ENCODE results near the gene MELTF. TPM values are rescaled to one million over a fixed set of nuclear protein-coding genes. Genes with fewer than 3 reads are reported as not detected.

Gene MELTF
- total RNA-seq, 1 donor, result 11.8 TPM

- DNase-seq (ENCODE audit: low read depth in 2 of 3, low spot score in 2 of 3), result no peak
These were observed 17.7 kb downstream of the MELTF start for GRCh38 chr3:197011780-197012539.

- no peak for DNase-seq (ENCODE audit: low read depth in 2 of 3, low spot score in 2 of 3)
These were observed 18.9 kb downstream of the MELTF start for GRCh38 chr3:197010556-197011351.

GRCh38 chr3:197009532-197010019 lies 20.0 kb downstream of the MELTF start:
- no peak for DNase-seq (ENCODE audit: low read depth in 2 of 3, low spot score in 2 of 3)

- DNase-seq (ENCODE audit: low read depth in 2 of 3, low spot score in 2 of 3), result no peak
These were observed 21.0 kb downstream of the MELTF start for GRCh38 chr3:197008436-197009209.

GRCh38 chr3:197007953-197008352 lies 21.7 kb downstream of the MELTF start:
- no peak for DNase-seq (ENCODE audit: low read depth in 2 of 3, low spot score in 2 of 3)

GRCh38 chr3:197007296-197007940 lies 22.2 kb downstream of the MELTF start:
- DNase-seq (ENCODE audit: low read depth in 2 of 3, low spot score in 2 of 3), result no peak

GRCh38 chr3:197006860-197007259 lies 22.8 kb downstream of the MELTF start:
- DNase-seq (ENCODE audit: low read depth in 2 of 3, low spot score in 2 of 3), result no peak

- no peak for DNase-seq (ENCODE audit: low read depth in 2 of 3, low spot score in 2 of 3)
These were observed 23.2 kb downstream of the MELTF start for GRCh38 chr3:197006446-197006845.

GRCh38 chr3:197003461-197004385 lies 25.9 kb downstream of the MELTF start:
- peak in 1 of 3 donors; percentile 38 for DNase-seq (ENCODE audit: low read depth in 2 of 3, low spot score in 2 of 3)

- DNase-seq (ENCODE audit: low read depth in 2 of 3, low spot score in 2 of 3), result peak; percentile 69 to 86 (median 76)
These were observed 26.7 kb downstream of the MELTF start for GRCh38 chr3:197002701-197003454.

GRCh38 chr3:197001972-197002700 lies 27.5 kb downstream of the MELTF start:
- DNase-seq (ENCODE audit: low read depth in 2 of 3, low spot score in 2 of 3), result peak in 2 of 3 donors; percentile 22 to 54

- no peak for DNase-seq (ENCODE audit: low read depth in 2 of 3, low spot score in 2 of 3)
These were observed 28.3 kb downstream of the MELTF start for GRCh38 chr3:197001106-197001971.

GRCh38 chr3:197000211-197000610 lies 29.4 kb downstream of the MELTF start:
- no peak for DNase-seq (ENCODE audit: low read depth in 2 of 3, low spot score in 2 of 3)

- no peak for DNase-seq (ENCODE audit: low read depth in 2 of 3, low spot score in 2 of 3)
These were observed 30.5 kb downstream of the MELTF start for GRCh38 chr3:196998966-196999760.

- no peak for DNase-seq (ENCODE audit: low read depth in 2 of 3, low spot score in 2 of 3)
These were observed 32.3 kb downstream of the MELTF start for GRCh38 chr3:196997311-196997710.

All from hematopoietic multipotent progenitor cell (in vitro differentiated cells).